Hepatocyte (in vitro differentiated cells): ENCODE results near the gene MUC6. TPM values are rescaled to one million over a fixed set of nuclear protein-coding genes. Genes with fewer than 3 reads are reported as not detected.

Experiments used
- DNase-seq: peaks from one replicate; pipeline ENCODE4 v3.0.0-alpha.2; 2016; ENCODE audit warnings: low spot score
- H2AFZ ChIP-seq: fragments of 200-600 bp; sonication (generic); 2 replicates; pipeline ENCODE4 v1.6.0; 2016; ENCODE audit warnings: antibody characterized with exemption, mild to moderate bottlenecking
- H3K27ac ChIP-seq: fragments of 200-600 bp; sonication (generic); 2 replicates; pipeline ENCODE4 v1.5.1; 2016; ENCODE audit warnings: mild to moderate bottlenecking
- H3K27me3 ChIP-seq: fragments of 200-600 bp; sonication (generic); 2 replicates; pipeline ENCODE4 v1.6.1; 2016
- H3K36me3 ChIP-seq: fragments of 200-600 bp; sonication (generic); replicated peaks from 2 replicates; pipeline ENCODE4 v1.5.1; 2016; ENCODE audit warnings: low read depth; ENCODE audit not compliant: insufficient read depth
- H3K4me1 ChIP-seq: fragments of 200-600 bp; sonication (generic); 2 replicates; pipeline ENCODE4 v1.5.1; 2016; ENCODE audit warnings: mild to moderate bottlenecking, moderate library complexity; ENCODE audit not compliant: insufficient read depth
- H3K4me2 ChIP-seq: fragments of 200-600 bp; sonication (generic); 2 replicates; pipeline ENCODE4 v1.6.0; 2016
- H3K4me3 ChIP-seq: fragments of 200-600 bp; sonication (generic); 2 replicates; pipeline ENCODE4 v1.5.1; 2016; ENCODE audit warnings: mild to moderate bottlenecking
- H3K79me2 ChIP-seq: fragments of 200-600 bp; sonication (generic); 2 replicates; pipeline ENCODE4 v1.6.0; 2017; ENCODE audit warnings: mild to moderate bottlenecking
- H3K9me2 ChIP-seq: fragments of 200-600 bp; sonication (generic); replicated peaks from 2 replicates; pipeline ENCODE4 v1.6.0; 2017; ENCODE audit warnings: mild to moderate bottlenecking; ENCODE audit not compliant: insufficient read depth
- H3K9me3 ChIP-seq: fragments of 200-600 bp; sonication (generic); 2 replicates; pipeline ENCODE4 v1.5.1; 2016; ENCODE audit warnings: low read depth, mild to moderate bottlenecking
- H4K20me1 ChIP-seq: fragments of 200-600 bp; sonication (generic); 2 replicates; pipeline ENCODE4 v1.6.0; 2016; ENCODE audit warnings: mild to moderate bottlenecking; ENCODE audit not compliant: insufficient read depth, poor library complexity, severe bottlenecking
- EZH2 ChIP-seq: fragments of 200-600 bp; sonication (generic); IDR thresholded peaks from 2 replicates; pipeline ENCODE4 v1.6.1; 2016; ENCODE audit warnings: antibody characterized with exemption, mild to moderate bottlenecking, borderline replicate concordance
- EZH2phosphoT487 ChIP-seq: fragments of 200-600 bp; sonication (generic); IDR thresholded peaks from one replicate; pipeline ENCODE4 v1.6.1; 2018; ENCODE audit warnings: antibody characterized with exemption, mild to moderate bottlenecking, low read depth, moderate library complexity; ENCODE audit not compliant: unreplicated experiment, severe bottlenecking
- WGBS: methylation state at CpG from one replicate; pipeline ENCODE4 v1.1.6; 2016; ENCODE audit warnings: low lambda C conversion rate; ENCODE audit errors: missing lambda C conversion rate; 5-methylcytosine and 5-hydroxymethylcytosine counted together
- polyA plus RNA-seq: library from polyadenylated mRNA; unstranded; fragments of >200 nt; fragmentation: Nextera tagmentation; extraction: Ambion mirVana; gene quantifications from 2 replicates; pipeline ENCODE4 v1.2.1, GENCODE V29; 2016
- total RNA-seq: library from RNA; depleted of rRNA; stranded (reverse); fragments of >200 nt; gene quantifications from 2 replicates; pipeline ENCODE4 v1.2.3, GENCODE V29; 2014
- TF ChIP-seq, protein P1 (sequence below): fragments of 200-600 bp; sonication (generic); IDR thresholded peaks from 2 replicates; pipeline ENCODE4 v1.5.1; 2016; ENCODE audit warnings: antibody characterized with exemption, mild to moderate bottlenecking; ENCODE audit not compliant: poor library complexity

Gene MUC6
- total and polyA plus RNA-seq, 2 experiments from 2014 or later, result not detected

DNA sequence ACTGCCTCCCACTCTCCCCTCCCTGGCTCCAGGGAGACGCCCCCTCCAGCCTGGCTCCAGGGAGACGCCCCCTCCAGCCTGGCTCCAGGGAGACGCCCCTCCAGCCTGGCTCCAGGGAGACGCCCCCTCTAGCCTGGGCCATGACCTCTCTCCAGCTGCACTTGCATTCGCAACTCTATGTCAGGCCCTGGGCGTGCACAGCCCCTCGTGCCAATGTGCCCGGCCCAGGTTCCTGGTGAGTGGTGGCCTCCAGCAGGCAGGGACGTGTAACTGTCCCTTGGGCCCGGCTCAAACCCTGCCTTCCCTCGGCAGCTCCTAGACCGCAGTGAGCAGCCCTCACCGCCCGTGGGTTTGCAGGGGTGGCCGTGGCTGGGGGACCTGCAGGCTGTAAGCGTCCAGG lies 6.9 kb downstream of the MUC6 start:
- Histone ChIP-seq H3K4me3 (no peak overlapping the region), H3K79me2 (no peaks in the 10 kb centered on the region), H3K4me2 (no peak overlapping the region), H3K4me1 (no peaks in the 10 kb centered on the region), H3K9me2 (no peaks in the 10 kb centered on the region), H2AFZ (no peak overlapping the region), H3K27ac (no peak overlapping the region), H3K36me3 (no peaks in the 10 kb centered on the region), H3K9me3 (no peaks in the 10 kb centered on the region), H4K20me1 (no peaks in the 10 kb centered on the region), H3K27me3 (no peaks in the 10 kb centered on the region)
- no peak for DNase-seq
- TF ChIP-seq, protein P1, sequence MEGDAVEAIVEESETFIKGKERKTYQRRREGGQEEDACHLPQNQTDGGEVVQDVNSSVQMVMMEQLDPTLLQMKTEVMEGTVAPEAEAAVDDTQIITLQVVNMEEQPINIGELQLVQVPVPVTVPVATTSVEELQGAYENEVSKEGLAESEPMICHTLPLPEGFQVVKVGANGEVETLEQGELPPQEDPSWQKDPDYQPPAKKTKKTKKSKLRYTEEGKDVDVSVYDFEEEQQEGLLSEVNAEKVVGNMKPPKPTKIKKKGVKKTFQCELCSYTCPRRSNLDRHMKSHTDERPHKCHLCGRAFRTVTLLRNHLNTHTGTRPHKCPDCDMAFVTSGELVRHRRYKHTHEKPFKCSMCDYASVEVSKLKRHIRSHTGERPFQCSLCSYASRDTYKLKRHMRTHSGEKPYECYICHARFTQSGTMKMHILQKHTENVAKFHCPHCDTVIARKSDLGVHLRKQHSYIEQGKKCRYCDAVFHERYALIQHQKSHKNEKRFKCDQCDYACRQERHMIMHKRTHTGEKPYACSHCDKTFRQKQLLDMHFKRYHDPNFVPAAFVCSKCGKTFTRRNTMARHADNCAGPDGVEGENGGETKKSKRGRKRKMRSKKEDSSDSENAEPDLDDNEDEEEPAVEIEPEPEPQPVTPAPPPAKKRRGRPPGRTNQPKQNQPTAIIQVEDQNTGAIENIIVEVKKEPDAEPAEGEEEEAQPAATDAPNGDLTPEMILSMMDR, result no peak
- no peak for TF ChIP-seq EZH2
- TF ChIP-seq EZH2phosphoT487, result no peak
- 81% methylated on average over 12 of the region's 16 CpGs for WGBS

DNA sequence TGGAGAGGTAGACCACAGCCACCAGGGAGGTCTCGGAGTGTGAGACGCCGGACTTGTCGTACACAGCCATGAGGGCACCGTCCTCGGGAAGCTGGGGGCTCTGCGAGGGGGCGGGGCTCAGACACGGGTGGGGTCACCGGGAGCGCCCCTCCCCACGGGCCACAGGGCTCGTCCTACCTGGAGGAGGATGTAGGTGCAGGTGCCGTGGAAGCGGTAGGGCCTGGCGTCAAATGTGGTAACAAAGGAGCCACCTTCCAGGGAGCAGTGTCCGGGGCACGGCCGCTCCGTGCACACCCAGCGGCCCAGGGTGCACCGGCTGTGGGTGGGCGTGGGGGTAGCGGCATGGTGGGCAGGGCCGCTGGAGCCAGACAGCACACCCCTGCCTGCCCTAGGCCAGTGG lies 7.5 kb downstream of the MUC6 start:
- no peak for DNase-seq
- Histone ChIP-seq H3K79me2 (no peaks in the 10 kb centered on the region), H3K9me2 (no peaks in the 10 kb centered on the region), H3K36me3 (no peaks in the 10 kb centered on the region), H3K4me2 (no peak overlapping the region), H4K20me1 (no peaks in the 10 kb centered on the region), H3K27me3 (no peaks in the 10 kb centered on the region), H2AFZ (no peak overlapping the region), H3K4me3 (no peak overlapping the region), H3K27ac (no peak overlapping the region), H3K9me3 (no peaks in the 10 kb centered on the region), H3K4me1 (no peaks in the 10 kb centered on the region)
- TF ChIP-seq, protein P1, result no peak
- TF ChIP-seq EZH2phosphoT487 (no peak), EZH2 (no peak)
- 89% methylated on average over 21 of the region's 25 CpGs for WGBS

DNA sequence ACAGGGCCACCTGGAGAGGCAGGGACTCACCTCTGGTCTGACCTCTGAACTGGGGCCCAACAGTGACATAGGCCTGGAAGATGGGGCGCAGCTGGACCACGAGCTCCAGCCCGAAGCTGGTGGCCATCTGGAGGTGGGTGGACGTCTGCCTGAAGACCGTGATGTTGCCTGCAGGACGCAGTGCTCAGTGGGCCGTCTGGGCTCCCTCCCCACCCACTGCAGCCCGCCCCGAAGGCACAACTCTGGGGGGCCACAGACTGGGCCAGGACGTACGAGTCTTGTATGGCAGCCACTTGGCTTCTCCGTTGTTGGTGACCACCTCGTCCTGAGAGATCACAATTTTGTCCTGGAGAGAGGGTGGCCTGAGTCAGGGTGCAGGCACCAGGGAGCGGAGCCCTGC lies 7.9 kb downstream of the MUC6 start:
- no peak for DNase-seq
- no peak overlapping the region for H2AFZ ChIP-seq
- no peaks in the 10 kb centered on the region for H3K79me2 ChIP-seq
- H3K4me3 ChIP-seq, result no peak overlapping the region
- H3K27ac ChIP-seq, result no peak overlapping the region
- no peaks in the 10 kb centered on the region for H3K9me2 ChIP-seq
- no peaks in the 10 kb centered on the region for H3K36me3 ChIP-seq
- 94% methylated on average over 14 of the region's 14 CpGs for WGBS
- no peak for TF ChIP-seq EZH2
- TF ChIP-seq EZH2phosphoT487, result no peak
- TF ChIP-seq, protein P1, result no peak
- no peaks in the 10 kb centered on the region for H3K4me1 ChIP-seq
- H3K27me3 ChIP-seq, result no peaks in the 10 kb centered on the region
- no peaks in the 10 kb centered on the region for H3K9me3 ChIP-seq
- H4K20me1 ChIP-seq, result no peaks in the 10 kb centered on the region
- no peak overlapping the region for H3K4me2 ChIP-seq

DNA sequence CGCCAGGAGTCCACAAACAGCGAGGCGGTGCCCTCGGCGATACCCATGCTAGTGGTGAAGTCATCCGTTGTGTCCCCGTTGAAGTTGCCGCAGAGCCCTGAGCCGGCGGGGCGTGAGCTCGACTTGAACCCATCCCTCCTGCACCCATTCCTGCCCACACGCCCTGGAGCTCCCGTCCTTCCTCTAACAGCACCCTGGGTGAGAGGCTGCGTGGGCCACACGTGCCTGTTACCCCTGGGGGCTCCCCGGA lies 8.3 kb downstream of the MUC6 start:
- Histone ChIP-seq H3K4me3 (no peak overlapping the region), H3K9me2 (no peaks in the 10 kb centered on the region), H3K36me3 (no peaks in the 10 kb centered on the region), H3K9me3 (no peaks in the 10 kb centered on the region), H4K20me1 (no peaks in the 10 kb centered on the region), H3K27ac (no peak overlapping the region), H3K4me1 (no peaks in the 10 kb centered on the region), H3K27me3 (no peaks in the 10 kb centered on the region), H3K79me2 (no peaks in the 10 kb centered on the region), H2AFZ (no peak overlapping the region), H3K4me2 (no peak overlapping the region)
- TF ChIP-seq EZH2phosphoT487 (no peak), EZH2 (no peak)
- TF ChIP-seq, protein P1, result no peak
- 94% methylated on average over 11 of the region's 17 CpGs for WGBS
- DNase-seq, result no peak
